Peyer's patch (tissue), 4 donors: Measurements from ENCODE around the gene HRH2. TPM values are rescaled to one million over a fixed set of nuclear protein-coding genes. Genes with fewer than 3 reads are reported as not detected.

Source experiments
- DNase-seq, 3 donors: peaks; one replicate each; pipeline ENCODE4 v3.0.0-alpha.2; 2017 to 2019
- H3K27ac ChIP-seq, 4 donors: fragments of 200-600 bp; sonication (generic); one replicate each; pipeline ENCODE4 v1.5.1; 2016 to 2019
- H3K27me3 ChIP-seq, 2 donors: fragments of 200-600 bp; sonication (generic); one replicate each; pipeline ENCODE4 v1.5.1; 2019
- H3K36me3 ChIP-seq, 3 donors: fragments of 200-600 bp; sonication (generic); one replicate each; pipeline ENCODE4 v1.5.1; 2016 to 2019
- H3K4me1 ChIP-seq, 4 donors: fragments of 200-600 bp; sonication (generic); one replicate each; pipeline ENCODE4 v1.5.1; 2016 to 2019
- H3K4me3 ChIP-seq, 4 donors: fragments of 200-600 bp; sonication (generic); 1 replicate in 3 of 4; 2 replicates in 1 of 4; pipeline ENCODE4 v1.5.1; 2016 to 2019; ENCODE audit warnings: mild to moderate bottlenecking in 1 of 4
- H3K9me3 ChIP-seq, 4 donors: fragments of 200-600 bp; sonication (generic); one replicate each; pipeline ENCODE4 v1.5.1; 2016 to 2019; ENCODE audit warnings: mild to moderate bottlenecking in 1 of 4
- POLR2A ChIP-seq, 2 donors: fragments of 450-650 bp; IDR thresholded peaks; one replicate each; pipeline ENCODE4 v1.5.1; 2017; ENCODE audit warnings: antibody characterized with exemption in 2 of 2, mild to moderate bottlenecking in 2 of 2, moderate library complexity in 2 of 2
- total RNA-seq, 4 donors: library from RNA; depleted of rRNA; stranded (reverse); fragments of >200 nt; gene quantifications; one replicate each; pipeline ENCODE4 v1.1.0, GENCODE V29; 2016
- TF ChIP-seq, protein P1 (sequence below), 6 experiments: fragments of 450-650 bp in 4 of 6; fragments of 200-600 bp in 2 of 6; sonication (generic) in 1 of 6; IDR thresholded peaks; one replicate each; pipeline ENCODE4 v1.5.1; 2017 to 2019; ENCODE audit warnings: antibody characterized with exemption in 6 of 6, mild to moderate bottlenecking in 3 of 6, moderate library complexity in 1 of 6

The HRH2 gene
- total RNA-seq, 4 donors from 2014 or later: 0.83 to 8.6 (median 2.2) TPM

DNA sequence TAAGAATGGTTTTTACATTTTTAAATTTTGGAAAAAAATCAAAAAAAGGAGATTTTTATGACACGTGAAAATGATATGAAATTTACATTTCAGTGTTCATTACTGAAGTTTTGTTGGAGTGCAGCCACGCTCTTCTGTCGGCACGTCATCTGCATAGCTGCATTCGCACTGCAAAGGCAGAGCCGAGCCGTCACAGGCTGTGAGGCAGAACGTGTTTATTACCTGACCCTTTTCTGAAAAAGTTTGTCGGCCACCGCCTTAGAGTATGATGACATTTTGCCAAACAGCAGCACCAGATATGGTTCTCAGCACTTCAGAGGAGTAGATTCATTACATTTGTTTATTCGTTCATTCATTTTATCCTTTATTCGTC lies 24.1 kb downstream of the HRH2 start:
- Histone ChIP-seq H3K36me3 (no peaks in the 10 kb centered on the region), H3K4me3 (no peak overlapping the region), H3K27ac (no peak overlapping the region), H3K9me3 (no peaks in the 10 kb centered on the region), H3K4me1 (no peaks in the 10 kb centered on the region), H3K27me3 (no peaks in the 10 kb centered on the region)
- no peak for TF ChIP-seq POLR2A (IDR thresholded peaks at IDR 0.05)
- TF ChIP-seq, protein P1, sequence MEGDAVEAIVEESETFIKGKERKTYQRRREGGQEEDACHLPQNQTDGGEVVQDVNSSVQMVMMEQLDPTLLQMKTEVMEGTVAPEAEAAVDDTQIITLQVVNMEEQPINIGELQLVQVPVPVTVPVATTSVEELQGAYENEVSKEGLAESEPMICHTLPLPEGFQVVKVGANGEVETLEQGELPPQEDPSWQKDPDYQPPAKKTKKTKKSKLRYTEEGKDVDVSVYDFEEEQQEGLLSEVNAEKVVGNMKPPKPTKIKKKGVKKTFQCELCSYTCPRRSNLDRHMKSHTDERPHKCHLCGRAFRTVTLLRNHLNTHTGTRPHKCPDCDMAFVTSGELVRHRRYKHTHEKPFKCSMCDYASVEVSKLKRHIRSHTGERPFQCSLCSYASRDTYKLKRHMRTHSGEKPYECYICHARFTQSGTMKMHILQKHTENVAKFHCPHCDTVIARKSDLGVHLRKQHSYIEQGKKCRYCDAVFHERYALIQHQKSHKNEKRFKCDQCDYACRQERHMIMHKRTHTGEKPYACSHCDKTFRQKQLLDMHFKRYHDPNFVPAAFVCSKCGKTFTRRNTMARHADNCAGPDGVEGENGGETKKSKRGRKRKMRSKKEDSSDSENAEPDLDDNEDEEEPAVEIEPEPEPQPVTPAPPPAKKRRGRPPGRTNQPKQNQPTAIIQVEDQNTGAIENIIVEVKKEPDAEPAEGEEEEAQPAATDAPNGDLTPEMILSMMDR (IDR thresholded peaks at IDR 0.05): no peak
- DNase-seq: peak in 1 of 3 donors; percentile 10

DNA sequence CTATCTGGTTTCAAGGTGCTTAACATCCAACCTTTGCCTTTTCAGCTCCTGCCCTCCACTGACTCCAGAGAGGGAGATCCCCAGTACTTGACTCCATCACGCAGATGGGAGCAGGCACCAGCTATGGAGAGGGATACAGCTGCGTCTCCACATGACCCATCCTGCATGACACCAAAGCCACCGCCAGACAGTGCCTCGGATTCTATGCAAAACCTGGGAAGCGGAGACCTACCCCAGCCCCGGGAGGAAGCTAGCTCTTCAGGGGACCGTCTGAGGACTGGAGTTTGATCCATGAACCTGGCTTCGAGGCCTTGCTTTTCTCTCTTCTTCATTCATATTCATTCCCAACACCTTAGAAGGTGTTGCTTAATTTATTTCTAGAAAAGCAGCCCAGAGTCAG lies 24.8 kb downstream of the HRH2 start:
- Histone ChIP-seq H3K9me3 (no peaks in the 10 kb centered on the region), H3K36me3 (no peaks in the 10 kb centered on the region), H3K4me1 (no peaks in the 10 kb centered on the region), H3K27me3 (no peaks in the 10 kb centered on the region), H3K4me3 (no peak overlapping the region), H3K27ac (no peak overlapping the region)
- DNase-seq: peak in 1 of 3 donors; percentile 33
- no peak for TF ChIP-seq POLR2A (IDR thresholded peaks at IDR 0.05)
- TF ChIP-seq, protein P1 (IDR thresholded peaks at IDR 0.05): no peak

DNA sequence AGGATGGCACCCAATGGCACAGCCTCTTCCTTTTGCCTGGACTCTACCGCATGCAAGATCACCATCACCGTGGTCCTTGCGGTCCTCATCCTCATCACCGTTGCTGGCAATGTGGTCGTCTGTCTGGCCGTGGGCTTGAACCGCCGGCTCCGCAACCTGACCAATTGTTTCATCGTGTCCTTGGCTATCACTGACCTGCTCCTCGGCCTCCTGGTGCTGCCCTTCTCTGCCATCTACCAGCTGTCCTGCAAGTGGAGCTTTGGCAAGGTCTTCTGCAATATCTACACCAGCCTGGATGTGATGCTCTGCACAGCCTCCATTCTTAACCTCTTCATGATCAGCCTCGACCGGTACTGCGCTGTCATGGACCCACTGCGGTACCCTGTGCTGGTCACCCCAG lies 25.4 kb downstream of the HRH2 start:
- no peaks in the 10 kb centered on the region for H3K36me3 ChIP-seq
- H3K27me3 ChIP-seq: no peaks in the 10 kb centered on the region
- TF ChIP-seq, protein P1 (IDR thresholded peaks at IDR 0.05): no peak
- TF ChIP-seq POLR2A (IDR thresholded peaks at IDR 0.05): no peak
- H3K27ac ChIP-seq: no peak overlapping the region
- no peaks in the 10 kb centered on the region for H3K4me1 ChIP-seq
- H3K4me3 ChIP-seq: no peak overlapping the region
- peak in 1 of 3 donors; percentile 40 for DNase-seq
- no peaks in the 10 kb centered on the region for H3K9me3 ChIP-seq

DNA sequence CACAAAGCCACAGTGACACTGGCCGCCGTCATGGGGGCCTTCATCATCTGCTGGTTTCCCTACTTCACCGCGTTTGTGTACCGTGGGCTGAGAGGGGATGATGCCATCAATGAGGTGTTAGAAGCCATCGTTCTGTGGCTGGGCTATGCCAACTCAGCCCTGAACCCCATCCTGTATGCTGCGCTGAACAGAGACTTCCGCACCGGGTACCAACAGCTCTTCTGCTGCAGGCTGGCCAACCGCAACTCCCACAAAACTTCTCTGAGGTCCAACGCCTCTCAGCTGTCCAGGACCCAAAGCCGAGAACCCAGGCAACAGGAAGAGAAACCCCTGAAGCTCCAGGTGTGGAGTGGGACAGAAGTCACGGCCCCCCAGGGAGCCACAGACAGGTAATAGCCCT lies 26.1 kb downstream of the HRH2 start:
- no peak for TF ChIP-seq POLR2A (IDR thresholded peaks at IDR 0.05)
- TF ChIP-seq, protein P1 (IDR thresholded peaks at IDR 0.05): no peak
- H3K4me3 ChIP-seq: no peak overlapping the region
- no peaks in the 10 kb centered on the region for H3K4me1 ChIP-seq
- peak in 1 of 3 donors; percentile 30 for DNase-seq
- no peaks in the 10 kb centered on the region for H3K27me3 ChIP-seq
- no peaks in the 10 kb centered on the region for H3K36me3 ChIP-seq
- no peak overlapping the region for H3K27ac ChIP-seq
- H3K9me3 ChIP-seq: no peaks in the 10 kb centered on the region

DNA sequence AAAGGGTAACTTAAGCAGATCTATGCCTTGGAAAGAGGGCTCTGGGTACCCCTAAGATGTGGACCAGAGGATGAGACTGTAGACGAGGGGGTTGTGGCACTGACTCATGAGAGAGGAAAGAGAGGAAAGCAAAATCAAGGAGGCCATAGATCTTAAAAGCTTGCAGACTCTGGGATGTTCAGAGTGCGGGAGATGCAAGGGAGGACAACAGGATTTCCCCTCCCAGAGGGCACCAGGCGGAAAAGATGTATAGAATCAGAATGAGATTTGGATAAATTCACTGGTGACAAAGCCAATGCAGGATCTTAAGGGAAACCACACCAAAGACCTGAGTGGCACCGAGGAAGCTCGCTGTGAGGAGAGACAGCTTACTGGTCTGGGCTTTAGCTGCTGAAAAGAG lies 27.1 kb downstream of the HRH2 start:
- no peaks in the 10 kb centered on the region for H3K36me3 ChIP-seq
- no peaks in the 10 kb centered on the region for H3K9me3 ChIP-seq
- no peaks in the 10 kb centered on the region for H3K4me1 ChIP-seq
- H3K4me3 ChIP-seq: no peak overlapping the region
- no peaks in the 10 kb centered on the region for H3K27me3 ChIP-seq
- no peak for DNase-seq
- no peak overlapping the region for H3K27ac ChIP-seq
- TF ChIP-seq, protein P1 (IDR thresholded peaks at IDR 0.05): no peak
- no peak for TF ChIP-seq POLR2A (IDR thresholded peaks at IDR 0.05)
